Astrocyte (in vitro differentiated cells and primary cell): ENCODE results near the gene DIAPH3.

Experiments used
- CTCF ChIP-seq: IDR thresholded peaks from 2 replicates; pipeline ENCODE4 v1.5.1; 2011; ENCODE audit warnings: low read depth, mild to moderate bottlenecking, inconsistent platforms, low read length, moderate library complexity; ENCODE audit not compliant: insufficient read depth
- EZH2 ChIP-seq: IDR thresholded peaks from 2 replicates; pipeline ENCODE4 v1.6.1; 2012; ENCODE audit warnings: mild to moderate bottlenecking, low read length, inconsistent platforms; ENCODE audit not compliant: insufficient read depth

DNA sequence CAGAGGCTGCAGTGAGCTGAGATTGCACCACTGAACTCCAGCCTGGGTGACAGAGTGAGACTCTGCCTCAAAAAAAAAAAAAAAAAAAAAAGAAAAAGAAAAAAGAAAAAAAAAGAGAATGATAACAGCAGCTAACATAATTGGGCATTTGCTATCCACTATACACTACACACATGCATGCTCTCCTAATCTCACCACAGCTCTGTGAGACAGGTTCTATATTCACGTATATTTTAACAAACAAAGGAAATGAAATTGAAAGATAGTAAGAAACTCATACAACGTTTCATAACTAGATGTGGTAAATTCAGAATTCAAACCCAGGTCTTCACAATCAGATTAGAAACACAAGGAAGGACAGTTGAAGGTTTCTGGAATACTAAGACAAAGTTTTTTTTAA is 265.7 kb downstream of the DIAPH3 start:
- no peak for TF ChIP-seq CTCF
- TF ChIP-seq EZH2, result no peak
